Measurements from ENCODE around the gene LRRC61.
"Not testable (repeated sequence)": the region's sequence is repeated elsewhere in the genome, so short reads cannot be mapped to it uniquely, and the experiment has no call there.

Gene LRRC61

GRCh38 chr7:150384406-150385301, 61.5 kb downstream of the LRRC61 start:
- peak; percentile 28 to 73 (median 64) for DNase-seq

- DNase-seq, result no peak
Observed at GRCh38 chr7:150385302-150385723, 62.2 kb downstream of the LRRC61 start.

- DNase-seq, result not testable (repeated sequence)
Observed at GRCh38 chr7:150385884-150386283, 62.7 kb downstream of the LRRC61 start.

Measured in suppressor macrophage (primary cell).